ENCODE results near the gene TUFT1.

GRCh38 chr1:151547119-151547899 is 7.2 kb downstream of the TUFT1 start:
- TF ChIP-seq CTCF (IDR thresholded peaks at IDR 0.05) (no peak), POLR2A (IDR thresholded peaks at IDR 0.05; ENCODE audit: low read length) (no peak), REST (IDR thresholded peaks at IDR 0.05) (no peak), EP300 (IDR thresholded peaks at IDR 0.05) (peak; percentile 63 to 84; a peak in 4 of 5 replicates), ZSCAN20 (CRISPR knock-in tag; IDR thresholded peaks at IDR 0.05) (no peak), MAX (IDR thresholded peaks at IDR 0.05) (peak; percentile 98), HOXA7 (CRISPR knock-in tag; IDR thresholded peaks at IDR 0.05) (no peak; the same call in 1 of the 2 replicates), CHD4 (IDR thresholded peaks at IDR 0.05; ENCODE audit: borderline replicate concordance) (no peak), JUNB (IDR thresholded peaks at IDR 0.05) (peak; percentile 80), NFE2L2 (conservative IDR thresholded peaks at IDR 0.05; ENCODE audit: low read length) (no peak), POLR2AphosphoS2 (conservative IDR thresholded peaks at IDR 0.05; ENCODE audit: low read length) (no peak), HDAC2 (IDR thresholded peaks at IDR 0.05) (no peak), BHLHE40 (IDR thresholded peaks at IDR 0.05; ENCODE audit: low read depth, low read length) (peak; percentile 46), RARB (CRISPR knock-in tag; IDR thresholded peaks at IDR 0.05) (no peak)

Measured in A549 (cell line).